T-helper 1 cell treated with Interleukin-12 subunit alpha and Interleukin-12 subunit beta and Interleukin-4 antibody, amounts not matched to agents 30 ng/mL and 1 ng/mL, for 36 hours (primary cell): ENCODE measurements around the gene SLC11A1. TPM values are rescaled to one million over a fixed set of nuclear protein-coding genes. Genes with fewer than 3 reads are reported as not detected.

Experiments used
- intact Hi-C: fragments of 100-400 bp; cut with micrococcal nuclease; formaldehyde crosslinking; loops from one replicate; pipeline ENCODE4 v1.15.1; 2024
- total RNA-seq: library from RNA; stranded (reverse); gene quantifications from 2 replicates; pipeline ENCODE4 v1.2.3, GENCODE V29; 2022

Gene SLC11A1
- total RNA-seq, 1 donor from 2014 or later, result 0.32 TPM

- intact Hi-C loops, result no loop called here
Observed at GRCh38 chr2:218429911-218430692, 48.0 kb downstream of the SLC11A1 start.

GRCh38 chr2:218430721-218431120, 48.6 kb downstream of the SLC11A1 start:
- intact Hi-C loops, result no loop called here

DNA sequence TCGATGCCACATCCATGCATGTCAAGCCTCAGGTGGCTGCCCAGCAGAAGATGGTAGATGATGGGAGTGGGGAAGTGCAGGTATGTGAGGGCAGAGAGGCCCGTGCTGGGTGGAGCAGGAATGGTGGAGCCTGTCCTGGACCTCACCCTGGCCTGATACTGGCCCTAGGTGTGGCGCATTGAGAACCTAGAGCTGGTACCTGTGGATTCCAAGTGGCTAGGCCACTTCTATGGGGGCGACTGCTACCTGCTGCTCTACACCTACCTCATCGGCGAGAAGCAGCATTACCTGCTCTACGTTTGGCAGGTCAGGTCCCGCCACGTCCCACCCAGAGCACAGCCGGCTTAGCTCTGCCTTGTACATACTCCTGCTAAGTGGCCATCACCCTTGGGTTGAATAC, 49.8 kb downstream of the SLC11A1 start:
- intact Hi-C loops, result no loop called here

DNA sequence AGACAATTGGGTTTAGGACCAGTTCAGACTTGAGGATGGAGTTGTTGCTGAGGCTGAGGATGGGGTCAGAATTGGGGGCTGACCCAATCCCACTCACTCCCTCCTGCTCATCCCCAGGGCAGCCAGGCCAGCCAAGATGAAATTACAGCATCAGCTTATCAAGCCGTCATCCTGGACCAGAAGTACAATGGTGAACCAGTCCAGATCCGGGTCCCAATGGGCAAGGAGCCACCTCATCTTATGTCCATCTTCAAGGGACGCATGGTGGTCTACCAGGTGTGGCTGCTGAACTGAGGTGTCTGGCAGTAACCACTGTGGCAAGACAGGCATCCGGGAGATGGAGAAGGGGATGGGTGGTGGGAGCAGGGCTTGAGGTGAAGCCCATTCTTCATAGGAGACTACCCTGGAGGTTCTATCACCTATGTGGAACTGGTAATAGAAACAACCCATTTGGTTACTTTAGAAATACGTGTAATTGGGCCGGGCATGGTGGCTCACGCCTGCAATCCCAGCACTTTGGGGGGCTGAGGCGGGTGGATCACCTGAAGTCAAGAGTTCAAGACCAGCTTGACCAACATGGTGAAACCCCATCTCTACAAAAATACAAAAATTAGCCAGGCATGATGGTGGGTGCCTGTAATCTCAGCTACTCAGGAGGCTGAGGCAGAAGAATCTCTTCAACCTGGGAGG, 50.7 kb downstream of the SLC11A1 start:
- intact Hi-C loops, result no loop called here

- intact Hi-C loops, result no loop called here
Observed at GRCh38 chr2:218434456-218434855, 52.4 kb downstream of the SLC11A1 start.

GRCh38 chr2:218435003-218435982, 53.2 kb downstream of the SLC11A1 start:
- intact Hi-C loops, result no loop called here

DNA sequence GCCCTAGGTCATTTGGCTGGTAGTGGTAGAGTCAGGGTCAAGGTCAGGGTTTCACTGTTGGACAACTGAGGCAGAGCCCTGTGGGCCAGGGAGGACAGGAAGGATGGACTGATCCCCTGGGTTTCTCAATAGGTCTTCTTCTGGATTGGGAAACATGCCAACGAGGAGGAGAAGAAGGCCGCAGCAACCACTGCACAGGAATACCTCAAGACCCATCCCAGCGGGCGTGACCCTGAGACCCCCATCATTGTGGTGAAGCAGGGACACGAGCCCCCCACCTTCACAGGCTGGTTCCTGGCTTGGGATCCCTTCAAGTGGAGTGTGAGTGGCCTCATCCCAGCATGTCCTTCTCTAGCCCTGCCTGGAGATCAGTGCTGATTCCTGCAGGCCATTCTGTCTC, 54.9 kb downstream of the SLC11A1 start:
- intact Hi-C loops, result no loop called here

DNA sequence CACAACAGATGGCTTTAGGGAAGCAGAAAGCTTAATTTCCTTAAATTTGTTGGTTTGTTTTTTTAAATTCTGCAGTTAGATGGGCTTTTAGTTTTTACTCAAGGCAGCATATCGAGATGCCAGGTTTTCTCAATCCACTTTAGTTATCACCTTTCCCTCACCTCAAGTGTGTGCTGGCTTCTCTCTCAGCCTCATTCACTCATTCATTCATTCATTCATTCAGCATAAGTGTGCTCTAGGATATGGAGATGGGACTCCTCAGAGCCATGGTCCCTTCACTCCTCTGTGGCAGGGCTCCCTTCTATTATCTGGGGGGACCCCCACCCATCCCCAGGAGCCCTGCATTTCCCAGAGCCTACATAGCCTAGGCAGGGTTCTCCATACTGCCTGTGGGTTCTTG, 55.9 kb downstream of the SLC11A1 start:
- intact Hi-C loops, result no loop called here

- intact Hi-C loops, result no loop called here
Observed at GRCh38 chr2:218438596-218438995, 56.5 kb downstream of the SLC11A1 start.

DNA sequence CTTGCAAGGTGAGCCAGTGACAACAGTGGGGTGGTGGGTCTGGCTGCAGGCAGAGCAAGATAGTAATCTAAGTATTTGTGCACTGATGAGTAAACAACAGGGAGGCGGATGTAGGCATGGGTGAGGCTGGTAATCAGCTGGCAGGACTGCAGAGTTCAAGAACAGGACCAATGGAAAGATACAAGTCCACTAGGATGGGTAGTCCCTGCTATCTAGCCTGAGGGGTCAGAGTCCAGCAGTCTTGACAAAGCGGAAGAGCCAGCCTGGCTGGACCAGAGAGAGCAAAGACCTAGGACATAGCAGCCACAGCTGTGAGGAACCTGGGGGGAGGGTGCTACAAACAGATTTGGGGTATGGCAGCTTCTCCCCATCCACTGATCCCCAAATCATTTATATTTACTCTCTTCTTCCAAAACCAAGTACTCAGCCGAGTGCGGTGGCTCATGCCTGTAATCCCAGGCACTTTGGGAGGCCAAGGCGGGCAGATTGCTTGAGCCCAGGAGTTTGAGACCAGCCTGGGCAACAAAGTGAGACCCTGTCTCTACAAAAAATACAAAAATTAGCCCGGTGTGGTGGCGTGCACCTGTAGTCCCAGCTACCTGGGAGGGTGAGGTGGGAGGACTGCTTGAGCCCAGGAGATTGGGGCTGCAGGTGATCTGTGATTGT, 62.8 kb downstream of the SLC11A1 start:
- intact Hi-C loops, result no loop called here

DNA sequence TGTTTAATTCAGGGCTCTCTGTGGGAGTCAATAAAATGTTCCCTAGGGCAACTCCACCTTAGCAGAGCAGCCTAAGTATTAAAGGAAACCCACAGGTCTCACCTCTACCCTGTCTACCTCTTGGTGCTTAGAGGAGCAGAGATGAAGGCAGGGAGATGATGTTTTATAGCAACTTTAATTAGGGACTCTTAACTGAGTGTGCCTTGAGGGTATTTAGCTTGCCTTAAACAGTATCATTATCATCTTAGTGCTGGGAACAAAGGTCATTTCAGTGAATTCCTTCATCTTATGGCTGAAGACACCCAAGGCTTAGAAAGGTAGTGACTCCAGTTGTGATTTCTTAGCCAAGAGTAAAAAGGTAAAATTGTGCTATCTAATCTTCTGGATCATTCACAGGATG, 63.5 kb downstream of the SLC11A1 start:
- intact Hi-C loops, result no loop called here

Other genes with a start within 250 kb of the SLC11A1 start
- gene CXCR1, start 215.3 kb upstream of the SLC11A1 start, total RNA-seq, result 0.54 and 0.76 TPM in 2 replicates
- 687 and 710 TPM in 2 replicates for gene ARPC2, start 165.1 kb upstream of the SLC11A1 start, total RNA-seq
- gene GPBAR1, start 121.3 kb upstream of the SLC11A1 start, total RNA-seq, result 1.5 and 1.8 TPM in 2 replicates
- 62.0 and 64.1 TPM in 2 replicates for gene AAMP, start 112.1 kb upstream of the SLC11A1 start, total RNA-seq
- gene PNKD, start 111.8 kb upstream of the SLC11A1 start, total RNA-seq, result 26.9 and 28.8 TPM in 2 replicates
- 75.4 and 76.0 TPM in 2 replicates for gene TMBIM1, start 89.8 kb upstream of the SLC11A1 start, total RNA-seq
- not detected in 2 replicates for gene CATIP, start 25.4 kb upstream of the SLC11A1 start, total RNA-seq
- 145 and 146 TPM in 2 replicates for gene CTDSP1, start 17.6 kb downstream of the SLC11A1 start, total RNA-seq
- gene VIL1, start 36.9 kb downstream of the SLC11A1 start, total RNA-seq, result 0.27 TPM in 1 of 2 replicates, not detected in the other
- gene USP37, start 186.1 kb downstream of the SLC11A1 start, total RNA-seq, result 30.3 and 32.8 TPM in 2 replicates
- gene CNOT9, start 186.6 kb downstream of the SLC11A1 start, total RNA-seq, result 105 and 109 TPM in 2 replicates
- gene PLCD4, start 225.6 kb downstream of the SLC11A1 start, total RNA-seq, result 0.49 and 0.64 TPM in 2 replicates